NB4 (cell line): ENCODE results near the gene C8B.

Experiments used
- DNase-seq: peaks from one replicate; pipeline ENCODE4 v3.0.0; 2010; ENCODE audit warnings: low read depth
- H3K4me3 ChIP-seq: one replicate; pipeline ENCODE4 v1.5.1; 2011; ENCODE audit warnings: mild to moderate bottlenecking, low read depth, low read length, moderate library complexity
- CTCF ChIP-seq: IDR thresholded peaks from one replicate; pipeline ENCODE4 v1.5.1; 2012; ENCODE audit warnings: low read depth, low read length
- MAX ChIP-seq: IDR thresholded peaks from 2 replicates; pipeline ENCODE4 v1.6.1; 2011; ENCODE audit warnings: low read depth, low read length
- MYC ChIP-seq: IDR thresholded peaks from 2 replicates; pipeline ENCODE4 v1.6.1; 2011; ENCODE audit warnings: low read depth, low read length
- POLR2A ChIP-seq: IDR thresholded peaks from 2 replicates; pipeline ENCODE4 v1.6.1; 2011; ENCODE audit warnings: mild to moderate bottlenecking; ENCODE audit not compliant: insufficient read length; ENCODE audit errors: extremely low read depth

The C8B gene

GRCh38 chr1:56979986-56980755 lies 14.4 kb upstream of the C8B start:
- TF ChIP-seq POLR2A (no peak), MYC (no peak), CTCF (no peak), MAX (no peak)
- H3K4me3 ChIP-seq, result no peak overlapping the region
- DNase-seq, result no peak

- no peak for DNase-seq
- H3K4me3 ChIP-seq, result no peak overlapping the region
- TF ChIP-seq MYC (no peak), MAX (no peak), CTCF (no peak), POLR2A (no peak)
Measured at GRCh38 chr1:56978819-56979218, 13.0 kb upstream of the C8B start.

GRCh38 chr1:56977910-56978309 lies 12.1 kb upstream of the C8B start:
- TF ChIP-seq CTCF (no peak), POLR2A (no peak), MYC (no peak), MAX (no peak)
- no peak overlapping the region for H3K4me3 ChIP-seq
- no peak for DNase-seq

GRCh38 chr1:56975446-56975845 lies 9.6 kb upstream of the C8B start:
- TF ChIP-seq MAX, result no peak
- TF ChIP-seq MYC, result no peak
- no peak for TF ChIP-seq CTCF
- TF ChIP-seq POLR2A, result no peak
- no peak for DNase-seq
- H3K4me3 ChIP-seq, result no peak overlapping the region

GRCh38 chr1:56973923-56974742 lies 8.3 kb upstream of the C8B start:
- TF ChIP-seq CTCF, result no peak
- no peak for TF ChIP-seq POLR2A
- no peak for TF ChIP-seq MAX
- no peak for TF ChIP-seq MYC
- DNase-seq, result peak; percentile 10
- H3K4me3 ChIP-seq, result no peak overlapping the region
